ENCODE data around the gene PSMB8.

GRCh38 chr6:32842690-32843089, 1.2 kb downstream of the PSMB8 start:
- TF ChIP-seq POLR2A (IDR thresholded peaks at IDR 0.05), result no peak
- no peak for TF ChIP-seq CTCF (IDR thresholded peaks at IDR 0.05)
- TF ChIP-seq EP300 (IDR thresholded peaks at IDR 0.05; ENCODE audit: low read depth), result no peak
- TF ChIP-seq POLR2AphosphoS5 (IDR thresholded peaks at IDR 0.05), result no peak
